SJSA1 (cell line): ENCODE results near the gene DIS3L2. TPM values are rescaled to one million over a fixed set of nuclear protein-coding genes. Genes with fewer than 3 reads are reported as not detected.
A peak's percentile ranks its signal among the peaks of the same experiment; 100 is the strongest.

Experiments used
- DNase-seq, 2 experiments: peaks; one replicate each; pipeline ENCODE4 v3.0.0-alpha.2; 2015 to 2020; ENCODE audit warnings: low spot score in 2 of 2, low read depth in 1 of 2
- H3K27ac ChIP-seq: fragments of 250-450 bp; sonication (Bioruptor Pico); 2 replicates; pipeline ENCODE4 v1.5.1; 2020; ENCODE audit warnings: mild to moderate bottlenecking, moderate library complexity
- H3K27me3 ChIP-seq: fragments of 250-450 bp; sonication (Bioruptor Pico); replicated peaks from 2 replicates; pipeline ENCODE4 v1.5.1; 2020; ENCODE audit warnings: mild to moderate bottlenecking, moderate library complexity
- H3K36me3 ChIP-seq: fragments of 250-450 bp; sonication (Bioruptor Pico); 2 replicates; pipeline ENCODE4 v1.5.1; 2020; ENCODE audit warnings: mild to moderate bottlenecking
- H3K4me1 ChIP-seq: fragments of 250-450 bp; sonication (Bioruptor Pico); replicated peaks from 2 replicates; pipeline ENCODE4 v1.6.1; 2021; ENCODE audit warnings: mild to moderate bottlenecking
- H3K4me3 ChIP-seq: fragments of 250-450 bp; sonication (Bioruptor Pico); 2 replicates; pipeline ENCODE4 v1.5.1; 2020; ENCODE audit warnings: mild to moderate bottlenecking
- H3K9me3 ChIP-seq: fragments of 250-450 bp; sonication (Bioruptor Pico); replicated peaks from 2 replicates; pipeline ENCODE4 v1.5.1; 2020; ENCODE audit warnings: mild to moderate bottlenecking
- total RNA-seq: library from RNA; depleted of rRNA; stranded (reverse); fragments of >200 nt; shearing (Covaris generic); gene quantifications from 2 replicates; pipeline ENCODE4 v1.2.3, GENCODE V29; 2014; rRNA removed

Gene DIS3L2, protein sequence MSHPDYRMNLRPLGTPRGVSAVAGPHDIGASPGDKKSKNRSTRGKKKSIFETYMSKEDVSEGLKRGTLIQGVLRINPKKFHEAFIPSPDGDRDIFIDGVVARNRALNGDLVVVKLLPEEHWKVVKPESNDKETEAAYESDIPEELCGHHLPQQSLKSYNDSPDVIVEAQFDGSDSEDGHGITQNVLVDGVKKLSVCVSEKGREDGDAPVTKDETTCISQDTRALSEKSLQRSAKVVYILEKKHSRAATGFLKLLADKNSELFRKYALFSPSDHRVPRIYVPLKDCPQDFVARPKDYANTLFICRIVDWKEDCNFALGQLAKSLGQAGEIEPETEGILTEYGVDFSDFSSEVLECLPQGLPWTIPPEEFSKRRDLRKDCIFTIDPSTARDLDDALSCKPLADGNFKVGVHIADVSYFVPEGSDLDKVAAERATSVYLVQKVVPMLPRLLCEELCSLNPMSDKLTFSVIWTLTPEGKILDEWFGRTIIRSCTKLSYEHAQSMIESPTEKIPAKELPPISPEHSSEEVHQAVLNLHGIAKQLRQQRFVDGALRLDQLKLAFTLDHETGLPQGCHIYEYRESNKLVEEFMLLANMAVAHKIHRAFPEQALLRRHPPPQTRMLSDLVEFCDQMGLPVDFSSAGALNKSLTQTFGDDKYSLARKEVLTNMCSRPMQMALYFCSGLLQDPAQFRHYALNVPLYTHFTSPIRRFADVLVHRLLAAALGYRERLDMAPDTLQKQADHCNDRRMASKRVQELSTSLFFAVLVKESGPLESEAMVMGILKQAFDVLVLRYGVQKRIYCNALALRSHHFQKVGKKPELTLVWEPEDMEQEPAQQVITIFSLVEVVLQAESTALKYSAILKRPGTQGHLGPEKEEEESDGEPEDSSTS
- total RNA-seq: 20.6 and 29.8 TPM in 2 replicates

DNA sequence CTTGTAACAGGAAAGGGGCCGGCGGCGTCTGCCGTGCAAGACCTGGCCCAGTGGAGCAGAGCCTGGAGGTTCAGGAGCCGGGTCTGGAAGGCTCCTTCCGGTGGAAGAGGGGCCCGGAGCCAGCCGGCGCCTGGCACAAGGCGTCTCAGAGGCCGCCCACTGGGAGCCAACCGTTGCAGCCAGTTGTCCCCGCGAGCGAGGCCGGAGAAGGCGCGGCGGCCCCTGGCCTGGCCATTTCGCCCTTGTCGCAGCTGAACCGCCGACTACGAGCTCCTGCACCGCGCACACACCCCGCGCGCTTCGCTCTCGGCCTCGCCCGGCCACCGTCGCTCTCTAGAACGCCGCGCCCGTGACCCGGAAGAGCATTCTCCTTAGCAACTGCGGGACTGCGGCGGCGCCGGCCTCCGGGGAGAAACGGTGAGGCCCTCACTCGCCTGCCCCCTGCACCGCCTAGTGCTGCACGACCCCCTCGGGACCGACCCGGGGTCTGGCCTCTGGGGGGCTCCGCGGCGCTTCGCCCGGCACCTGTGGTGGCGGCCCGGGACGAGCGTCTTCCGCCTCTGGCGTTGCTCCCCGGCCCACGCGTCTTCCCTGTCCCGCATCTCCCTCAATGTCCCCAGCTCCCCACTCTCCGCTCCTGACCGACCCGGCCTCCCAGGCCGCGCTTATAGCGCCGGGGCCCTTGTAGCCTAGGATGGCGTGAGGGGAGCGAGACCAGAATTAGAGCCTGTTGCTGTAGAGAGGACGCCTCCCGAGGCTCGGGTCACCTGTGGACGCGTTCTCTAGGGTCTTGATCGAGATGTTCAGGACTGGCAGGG lies at the start of gene DIS3L2:
DIS3L2 (plus strand) TSS at position 365 of the 818 bp plus-strand sequence. CDS start 53,215 bp downstream, outside the sequence.
- peak within 1 kb of the TSS; percentile 78 for H3K4me3 ChIP-seq
- peak; percentile 78 to 87 for DNase-seq
- H3K36me3 ChIP-seq: peaks cover 3% of the 10 kb centered on the region; the same call in 1 of the 2 replicates
- H3K27me3 ChIP-seq: no peaks in the 10 kb centered on the region
- H3K9me3 ChIP-seq: no peaks in the 10 kb centered on the region; the same call in 1 of the 2 replicates
- H3K4me1 ChIP-seq: peaks cover 6% of the 10 kb centered on the region
- peak within 1 kb of the TSS; percentile 70 for H3K27ac ChIP-seq

DNA sequence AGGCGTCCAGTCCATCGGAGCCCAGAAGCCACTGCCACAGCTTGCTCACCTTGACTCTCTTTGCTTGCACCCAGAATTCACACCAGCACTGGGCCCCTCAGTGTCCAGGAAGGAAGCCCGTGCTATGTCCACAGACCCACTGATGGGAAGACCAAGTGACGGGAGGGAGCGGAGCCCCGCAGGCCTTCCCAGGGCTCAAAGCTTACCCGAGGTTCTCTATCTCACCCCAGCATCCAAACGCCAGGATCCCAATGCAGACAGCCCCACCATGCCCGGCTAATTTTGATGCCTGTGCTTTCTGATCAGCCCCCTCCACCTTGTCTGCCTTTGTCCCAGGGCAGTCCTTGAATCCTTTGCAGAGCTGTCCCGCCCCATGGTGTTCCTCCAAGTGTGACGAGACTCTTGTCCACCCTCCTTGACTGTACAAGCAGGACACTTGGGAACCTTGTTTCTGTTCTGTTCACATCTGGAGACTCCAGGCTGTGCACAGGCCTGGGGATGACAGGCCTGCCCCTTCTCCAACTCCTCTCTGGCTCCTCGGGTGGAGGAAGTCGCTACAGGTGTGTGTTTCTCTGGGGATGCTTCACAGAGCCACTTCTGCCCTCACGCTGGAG lies 47.3 kb upstream of the DIS3L2 start:
- no peak overlapping the region for H3K4me3 ChIP-seq
- H3K27ac ChIP-seq: no peak overlapping the region
- H3K36me3 ChIP-seq: no peaks in the 10 kb centered on the region
- no peak for DNase-seq
- H3K9me3 ChIP-seq: no peaks in the 10 kb centered on the region
- H3K27me3 ChIP-seq: peaks cover 11% of the 10 kb centered on the region
- H3K4me1 ChIP-seq: no peaks in the 10 kb centered on the region

DNA sequence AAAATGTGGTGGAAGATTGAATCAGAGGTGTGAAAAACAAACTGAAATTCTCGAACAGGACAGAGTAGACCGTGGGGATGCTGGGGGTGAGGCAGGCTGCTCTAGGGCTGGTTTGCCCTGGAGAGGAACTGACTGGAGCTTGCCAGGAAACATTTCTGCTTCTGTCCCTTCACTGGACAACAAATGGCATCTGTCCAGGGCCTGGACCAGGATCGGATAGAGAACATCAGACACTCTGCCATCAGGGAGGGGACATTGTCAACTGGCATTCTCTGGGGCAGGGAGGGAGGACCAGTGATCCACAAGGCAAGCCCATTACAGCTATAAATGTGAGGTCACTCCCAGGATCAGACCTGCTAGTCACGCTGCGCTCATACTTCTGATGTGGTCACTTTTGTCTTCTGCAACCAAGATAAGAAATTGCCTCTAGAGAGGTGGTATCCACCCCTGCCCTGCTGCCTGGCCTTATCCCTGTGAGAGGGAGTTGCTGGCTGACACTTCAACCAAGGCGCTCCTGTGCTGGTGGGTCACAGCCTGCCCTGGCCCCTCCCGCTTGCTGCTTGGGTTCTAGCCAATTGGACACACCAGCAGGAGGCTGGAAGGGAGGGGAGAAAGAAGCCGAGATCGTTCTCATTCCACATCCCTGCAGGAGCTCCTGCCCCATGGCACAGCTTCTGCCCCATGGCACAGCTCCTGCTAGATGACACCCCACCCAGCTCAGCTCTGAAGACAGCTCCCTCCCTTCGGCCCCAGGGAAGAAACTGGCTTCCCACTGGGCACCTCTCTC lies 44.0 kb upstream of the DIS3L2 start:
- no peaks in the 10 kb centered on the region for H3K36me3 ChIP-seq
- H3K27me3 ChIP-seq: peaks cover 24% of the 10 kb centered on the region
- no peak overlapping the region for H3K27ac ChIP-seq
- DNase-seq: no peak
- no peaks in the 10 kb centered on the region for H3K4me1 ChIP-seq
- no peaks in the 10 kb centered on the region for H3K9me3 ChIP-seq
- no peak overlapping the region for H3K4me3 ChIP-seq

DNA sequence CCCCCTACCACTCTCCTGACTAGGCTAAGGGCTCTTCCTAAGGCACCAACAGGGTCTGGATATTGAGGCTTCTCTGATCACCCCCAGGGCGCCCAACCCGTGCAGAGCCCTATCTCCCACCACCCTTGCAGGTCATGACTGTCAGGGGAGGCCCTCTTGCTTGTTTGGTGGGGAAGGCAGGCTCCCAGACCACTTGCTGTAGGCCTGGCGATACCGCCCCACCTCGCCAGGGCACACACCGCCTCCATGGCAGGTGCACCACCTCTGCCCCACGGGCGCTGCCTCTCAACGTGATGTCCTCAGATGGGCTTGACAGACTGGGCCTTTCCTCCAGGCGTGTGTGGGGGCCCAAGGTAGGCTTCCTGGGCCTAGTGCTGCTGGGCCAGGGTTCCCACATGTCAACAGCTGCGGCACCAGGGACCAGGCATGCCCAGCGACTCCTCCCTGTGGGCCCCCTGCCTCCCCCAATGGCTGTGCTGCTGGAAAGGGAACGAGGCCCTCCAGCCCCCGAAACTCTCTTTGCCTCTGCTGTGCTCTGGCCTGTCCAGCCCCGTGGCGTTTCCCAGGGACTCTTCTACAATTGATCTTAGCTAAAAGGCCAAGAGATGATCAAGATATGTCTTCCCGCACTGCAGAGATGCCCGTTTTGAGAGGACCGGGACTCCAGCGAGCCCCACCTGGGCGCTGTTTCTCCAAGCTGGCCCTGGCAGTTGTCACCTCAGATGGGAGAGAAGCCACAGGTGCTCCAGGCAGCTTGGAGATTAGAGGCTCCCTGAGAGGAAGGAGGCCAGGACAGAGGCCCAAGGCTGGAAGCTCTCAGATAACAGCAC lies 42.8 kb upstream of the DIS3L2 start:
- no peaks in the 10 kb centered on the region for H3K9me3 ChIP-seq
- no peak overlapping the region for H3K4me3 ChIP-seq
- peaks cover 30% of the 10 kb centered on the region for H3K27me3 ChIP-seq
- no peak for DNase-seq
- no peaks in the 10 kb centered on the region for H3K4me1 ChIP-seq
- H3K27ac ChIP-seq: no peak overlapping the region
- no peaks in the 10 kb centered on the region for H3K36me3 ChIP-seq

DNA sequence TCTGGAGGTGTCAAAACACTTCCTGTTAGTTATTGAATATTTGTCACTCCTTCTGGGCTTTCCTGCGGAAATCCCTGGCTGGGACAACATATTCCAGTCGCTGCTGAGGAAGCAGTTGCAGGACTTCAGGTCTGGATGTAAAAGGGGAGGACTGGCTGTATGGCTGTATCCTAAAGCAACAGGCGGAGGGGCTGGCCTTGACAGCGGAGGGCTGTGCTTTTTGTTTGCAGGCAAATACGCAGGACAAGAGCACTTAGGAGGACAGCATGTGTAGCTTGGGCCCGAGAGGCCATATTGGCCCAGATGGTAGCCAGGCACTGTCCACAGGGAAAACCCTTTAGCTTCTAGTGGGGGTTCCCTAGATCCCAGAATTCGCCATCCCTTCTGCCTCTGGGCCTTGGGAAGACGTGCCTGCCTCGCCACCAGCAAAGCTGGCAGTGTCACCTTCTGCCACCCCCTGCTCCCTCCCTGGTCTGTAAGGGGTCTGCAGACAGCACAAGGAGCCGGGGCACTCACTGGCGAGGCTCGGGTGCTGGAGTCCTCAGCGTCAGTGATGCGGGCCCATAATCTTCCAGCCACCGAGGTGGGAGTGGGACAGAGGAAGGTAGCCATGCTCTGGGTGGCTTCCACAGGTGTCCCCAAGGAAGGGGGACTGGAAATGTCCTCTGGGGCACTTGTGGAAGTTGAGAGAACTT lies 42.0 kb upstream of the DIS3L2 start:
- Histone ChIP-seq H3K36me3 (no peaks in the 10 kb centered on the region), H3K4me3 (no peak overlapping the region), H3K9me3 (no peaks in the 10 kb centered on the region), H3K4me1 (no peaks in the 10 kb centered on the region), H3K27me3 (peaks cover 33% of the 10 kb centered on the region), H3K27ac (no peak overlapping the region)
- DNase-seq: no peak

DNA sequence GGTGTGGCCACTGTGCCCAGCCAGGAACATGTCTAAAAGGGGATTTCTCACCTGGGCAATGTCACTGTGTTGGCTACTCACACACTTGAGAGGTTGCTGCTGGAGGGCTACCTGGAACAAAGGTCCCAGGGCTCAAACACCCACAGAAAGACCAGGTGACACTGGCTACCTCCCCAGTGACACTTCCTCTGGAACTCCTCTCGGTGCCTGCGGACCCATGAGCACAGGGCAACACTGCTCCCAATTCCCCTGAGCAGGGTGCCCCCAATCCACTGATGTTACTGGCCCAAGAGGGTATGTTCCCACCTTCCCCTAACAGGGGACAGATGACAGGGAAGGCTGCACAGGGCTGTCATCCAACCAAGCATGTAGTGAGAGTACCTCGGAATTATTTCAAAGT lies 41.1 kb upstream of the DIS3L2 start:
- no peak overlapping the region for H3K27ac ChIP-seq
- H3K4me3 ChIP-seq: no peak overlapping the region
- no peaks in the 10 kb centered on the region for H3K9me3 ChIP-seq
- H3K36me3 ChIP-seq: no peaks in the 10 kb centered on the region
- H3K4me1 ChIP-seq: peaks cover 1% of the 10 kb centered on the region
- H3K27me3 ChIP-seq: peaks cover 41% of the 10 kb centered on the region
- DNase-seq: no peak

DNA sequence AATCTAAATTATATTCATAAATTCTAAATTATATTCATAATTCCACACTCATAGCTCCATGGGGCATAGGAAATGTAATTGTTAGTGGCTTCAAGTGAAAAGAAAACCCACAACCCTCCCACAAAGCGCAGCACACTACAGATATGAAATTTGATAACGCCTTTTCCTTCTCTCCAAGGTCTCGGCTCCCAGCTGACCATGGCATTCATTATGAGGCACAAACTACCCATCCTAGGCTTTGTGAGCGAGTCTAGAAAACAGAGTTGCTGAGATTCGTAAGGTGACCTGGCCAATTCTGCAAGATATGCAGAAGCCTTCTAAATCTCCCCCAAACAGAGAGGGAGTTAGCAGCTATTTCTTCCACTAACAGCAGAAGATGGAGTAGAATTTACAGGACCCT lies 40.7 kb upstream of the DIS3L2 start:
- Histone ChIP-seq H3K4me3 (no peak overlapping the region), H3K36me3 (no peaks in the 10 kb centered on the region), H3K9me3 (no peaks in the 10 kb centered on the region; the same call in 1 of the 2 replicates), H3K27ac (no peak overlapping the region), H3K4me1 (peaks cover 5% of the 10 kb centered on the region), H3K27me3 (peaks cover 45% of the 10 kb centered on the region)
- DNase-seq: no peak

DNA sequence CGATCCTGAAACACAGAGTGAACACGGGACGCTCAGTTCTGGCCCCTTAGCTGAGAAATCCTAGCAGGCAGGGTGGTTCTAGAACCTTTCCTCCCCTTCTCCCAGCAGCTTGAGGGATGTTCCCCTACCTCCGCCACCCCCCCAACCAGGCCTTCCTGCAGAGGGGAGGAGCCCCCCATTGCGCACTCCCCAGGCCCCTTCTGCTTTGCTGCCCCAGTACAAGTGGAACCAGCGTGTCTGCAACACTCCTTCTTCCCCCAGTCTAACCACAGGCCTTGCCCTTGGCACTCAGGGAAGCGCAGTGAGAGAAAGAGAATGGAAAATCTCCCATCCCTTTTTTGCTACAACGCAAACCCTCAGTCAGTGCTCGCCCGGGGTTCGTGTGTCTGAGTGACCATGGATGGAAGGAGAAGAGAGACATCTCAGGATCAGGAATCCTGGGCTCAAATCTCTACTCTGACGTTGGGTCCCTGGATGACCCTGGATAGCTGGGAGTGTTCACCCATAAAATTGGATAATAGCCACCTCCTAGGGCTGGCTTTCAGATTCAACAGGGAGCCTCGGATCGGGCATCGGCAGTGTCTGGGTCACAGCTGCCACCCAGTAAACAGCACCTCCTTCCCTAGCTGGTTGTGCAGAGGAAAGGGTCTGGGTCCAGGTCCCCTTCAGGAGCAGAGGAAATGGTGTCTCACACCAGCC lies 39.1 kb upstream of the DIS3L2 start:
- Histone ChIP-seq H3K4me3 (no peak overlapping the region), H3K9me3 (no peaks in the 10 kb centered on the region; the same call in 1 of the 2 replicates), H3K27ac (no peak overlapping the region), H3K4me1 (peaks cover 16% of the 10 kb centered on the region), H3K36me3 (no peaks in the 10 kb centered on the region), H3K27me3 (peaks cover 51% of the 10 kb centered on the region)
- no peak for DNase-seq

DNA sequence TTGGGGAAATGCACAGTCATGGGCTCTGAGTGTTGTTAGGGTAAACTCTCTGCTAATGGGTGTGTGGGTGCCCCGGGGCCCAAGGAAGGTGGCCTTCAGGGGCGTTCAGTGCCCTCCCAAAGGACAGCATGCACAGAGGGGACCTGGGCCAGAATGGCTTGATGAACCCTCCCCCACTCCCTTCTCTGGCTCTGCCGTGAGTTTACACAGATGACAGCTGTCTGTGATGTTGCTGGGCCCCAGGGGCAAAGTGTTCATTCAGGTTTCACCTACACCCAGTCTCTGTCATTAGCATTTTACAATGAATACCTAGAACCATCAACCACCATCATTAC lies 38.5 kb upstream of the DIS3L2 start:
- Histone ChIP-seq H3K36me3 (no peaks in the 10 kb centered on the region), H3K4me1 (peaks cover 16% of the 10 kb centered on the region), H3K27ac (no peak overlapping the region), H3K4me3 (no peak overlapping the region), H3K27me3 (peaks cover 56% of the 10 kb centered on the region), H3K9me3 (no peaks in the 10 kb centered on the region; the same call in 1 of the 2 replicates)
- DNase-seq: no peak

DNA sequence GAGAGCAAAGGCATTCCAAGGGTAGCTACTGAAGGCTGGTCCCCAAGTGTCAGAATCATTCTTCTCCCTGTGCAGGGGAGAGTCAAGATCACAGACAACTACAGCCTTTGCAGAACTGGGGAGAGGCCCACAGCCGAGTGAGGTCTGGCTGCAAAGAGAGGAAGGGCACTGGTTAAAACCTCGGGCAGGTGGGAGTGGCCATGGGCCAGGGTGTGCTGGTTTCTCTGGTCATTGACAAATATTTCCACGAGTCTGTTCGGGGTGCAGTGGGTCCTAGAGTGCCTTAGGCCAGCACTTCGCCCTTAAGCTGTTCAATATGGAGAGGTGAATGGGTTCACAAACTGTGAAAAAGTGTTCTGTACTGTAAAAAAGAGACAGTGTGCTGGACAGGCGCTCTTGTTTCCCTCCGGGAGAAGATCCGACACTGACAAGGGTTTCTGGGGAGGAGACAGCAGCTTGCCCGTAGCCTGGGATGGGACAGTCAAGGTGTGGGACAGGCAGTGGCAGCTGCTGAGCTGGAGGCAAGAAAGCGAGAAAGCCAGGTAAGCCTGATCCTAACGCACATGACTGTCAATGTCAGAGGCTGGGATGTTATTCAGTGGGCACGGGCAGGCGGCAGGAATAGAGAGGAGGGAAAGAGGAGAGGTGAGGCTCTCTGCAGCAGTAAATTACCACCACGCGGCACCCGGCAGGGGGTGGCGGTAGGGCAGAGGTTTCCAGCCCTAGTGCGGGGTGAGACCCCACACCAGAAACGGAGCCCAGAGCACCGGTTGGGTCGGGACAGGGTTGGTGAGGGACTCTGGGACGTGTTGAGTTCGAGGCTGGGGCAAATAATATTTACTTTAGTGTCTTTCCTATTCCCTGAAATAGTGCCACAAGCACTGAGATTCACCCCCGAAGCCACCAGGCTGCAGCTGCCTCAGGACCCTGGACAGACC lies 37.3 kb upstream of the DIS3L2 start:
- Histone ChIP-seq H3K27me3 (peaks cover 67% of the 10 kb centered on the region), H3K36me3 (no peaks in the 10 kb centered on the region), H3K4me1 (peaks cover 16% of the 10 kb centered on the region), H3K27ac (no peak overlapping the region), H3K4me3 (no peak overlapping the region), H3K9me3 (no peaks in the 10 kb centered on the region; the same call in 1 of the 2 replicates)
- no peak for DNase-seq
